Stomach (tissue), 4 donors: ENCODE measurements around the gene MIP.

ENCODE experiments used
- EP300 ChIP-seq: sonication (generic); formaldehyde crosslinking; IDR thresholded peaks from one replicate; pipeline ENCODE4 v1.6.1; 2017; ENCODE audit warnings: antibody characterized with exemption
- POLR2A ChIP-seq, 4 donors: fragments of 450-650 bp; IDR thresholded peaks; one replicate each; pipeline ENCODE4 v1.6.1; 2016; ENCODE audit warnings: antibody characterized with exemption in 4 of 4, control low read depth in 2 of 4, mild to moderate bottlenecking in 1 of 4, moderate library complexity in 1 of 4
- POLR2AphosphoS5 ChIP-seq, 3 donors: sonication (generic); formaldehyde crosslinking; IDR thresholded peaks; one replicate each; pipeline ENCODE4 v1.6.1; 2016; ENCODE audit warnings: antibody characterized with exemption in 3 of 3
- TF ChIP-seq, protein P1 (sequence below), 7 experiments: fragments of 450-650 bp in 4 of 7; fragments of 200-600 bp in 3 of 7; sonication (generic) in 3 of 7; IDR thresholded peaks; one replicate each; pipeline ENCODE4 v1.5.1; 2016 to 2019; ENCODE audit warnings: antibody characterized with exemption in 7 of 7, control low read depth in 2 of 7, mild to moderate bottlenecking in 1 of 7

DNA sequence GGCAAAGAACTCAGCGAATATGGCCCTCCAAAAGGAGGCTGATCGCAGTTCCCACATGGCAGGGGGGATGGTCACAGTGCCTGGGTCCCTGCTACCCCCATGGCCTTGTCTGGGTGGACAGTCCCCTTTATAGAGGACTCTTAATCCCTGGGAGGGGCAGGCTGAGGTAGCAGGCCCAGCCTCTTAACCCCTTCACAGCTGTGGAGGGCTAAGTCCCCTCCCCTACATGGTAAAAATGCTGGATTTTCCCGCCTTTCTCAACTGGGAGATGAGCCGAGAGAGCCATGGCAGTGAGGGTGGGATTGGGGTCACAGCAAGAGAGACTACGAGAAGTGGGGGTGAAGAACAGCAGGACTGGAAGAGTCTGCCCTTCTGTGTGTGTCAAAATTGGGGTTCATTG lies at the start of gene MIP:
- TF ChIP-seq, protein P1, sequence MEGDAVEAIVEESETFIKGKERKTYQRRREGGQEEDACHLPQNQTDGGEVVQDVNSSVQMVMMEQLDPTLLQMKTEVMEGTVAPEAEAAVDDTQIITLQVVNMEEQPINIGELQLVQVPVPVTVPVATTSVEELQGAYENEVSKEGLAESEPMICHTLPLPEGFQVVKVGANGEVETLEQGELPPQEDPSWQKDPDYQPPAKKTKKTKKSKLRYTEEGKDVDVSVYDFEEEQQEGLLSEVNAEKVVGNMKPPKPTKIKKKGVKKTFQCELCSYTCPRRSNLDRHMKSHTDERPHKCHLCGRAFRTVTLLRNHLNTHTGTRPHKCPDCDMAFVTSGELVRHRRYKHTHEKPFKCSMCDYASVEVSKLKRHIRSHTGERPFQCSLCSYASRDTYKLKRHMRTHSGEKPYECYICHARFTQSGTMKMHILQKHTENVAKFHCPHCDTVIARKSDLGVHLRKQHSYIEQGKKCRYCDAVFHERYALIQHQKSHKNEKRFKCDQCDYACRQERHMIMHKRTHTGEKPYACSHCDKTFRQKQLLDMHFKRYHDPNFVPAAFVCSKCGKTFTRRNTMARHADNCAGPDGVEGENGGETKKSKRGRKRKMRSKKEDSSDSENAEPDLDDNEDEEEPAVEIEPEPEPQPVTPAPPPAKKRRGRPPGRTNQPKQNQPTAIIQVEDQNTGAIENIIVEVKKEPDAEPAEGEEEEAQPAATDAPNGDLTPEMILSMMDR (IDR thresholded peaks at IDR 0.05): no peak
- TF ChIP-seq POLR2A (IDR thresholded peaks at IDR 0.05) (no peak), EP300 (no peak), POLR2AphosphoS5 (IDR thresholded peaks at IDR 0.05) (no peak)
